Stimulated activated CD4-positive, alpha-beta T cell treated with anti-CD3 and anti-CD28 coated beads, TNF-alpha, amount 100 ng/mL, for 4 hours (primary cell): ENCODE measurements around the gene ATXN3L.

Experiments
- DNase-seq, 3 experiments: peaks; one replicate each; pipeline ENCODE4 v3.0.0-alpha.2; 2020; ENCODE audit warnings: low read depth in 3 of 3

The ATXN3L gene

GRCh38 chrX:13319953-13320352 lies at the start of gene ATXN3L:
TSS of gene ATXN3L (minus strand) at chrX:13320053. CDS start at chrX:13319934, 119 bp downstream.
- DNase-seq: no peak

GRCh38 chrX:13369256-13370030 lies 49.6 kb upstream of the ATXN3L start:
- no peak for DNase-seq

- no peak for DNase-seq
Measured at GRCh38 chrX:13367950-13368349, 48.1 kb upstream of the ATXN3L start.

DNA sequence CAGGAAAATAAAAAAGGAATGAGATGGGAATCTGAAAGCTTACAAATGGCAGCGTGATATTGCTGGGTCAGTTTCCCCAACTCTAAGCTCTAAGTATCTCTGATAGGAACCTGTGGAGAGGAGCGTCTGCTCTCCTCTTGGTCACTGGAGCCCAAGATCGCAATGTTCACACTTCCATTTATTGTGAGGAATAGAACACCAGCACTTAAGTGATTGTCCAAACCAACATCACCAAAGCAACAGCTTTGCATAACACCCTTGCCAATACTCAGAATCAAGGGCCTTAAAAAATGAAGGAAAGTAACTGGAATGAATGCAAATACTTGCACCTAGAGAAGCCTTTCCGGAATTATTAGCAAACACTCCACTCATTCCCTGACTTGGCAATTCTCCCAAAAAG lies 46.8 kb upstream of the ATXN3L start:
- DNase-seq: no peak

DNA sequence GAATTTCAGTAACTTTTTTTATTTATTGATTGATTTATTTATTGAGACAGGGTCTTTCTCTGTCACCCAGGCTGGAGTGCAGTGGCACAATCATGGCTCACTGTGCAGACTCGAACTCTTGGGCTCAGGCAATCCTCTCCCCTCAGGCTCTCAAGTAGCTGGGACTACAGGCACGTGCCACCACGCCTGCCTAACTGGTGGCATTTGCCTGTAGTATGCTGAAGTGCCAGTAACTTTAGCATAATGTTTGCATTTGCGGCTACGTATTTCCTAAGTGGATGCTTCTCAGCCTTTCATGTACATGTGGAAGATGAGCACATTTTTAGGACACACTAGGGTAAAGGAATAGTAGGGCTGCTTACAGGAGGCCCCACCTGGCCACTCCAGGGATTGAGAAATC lies 45.3 kb upstream of the ATXN3L start:
- DNase-seq: no peak

DNA sequence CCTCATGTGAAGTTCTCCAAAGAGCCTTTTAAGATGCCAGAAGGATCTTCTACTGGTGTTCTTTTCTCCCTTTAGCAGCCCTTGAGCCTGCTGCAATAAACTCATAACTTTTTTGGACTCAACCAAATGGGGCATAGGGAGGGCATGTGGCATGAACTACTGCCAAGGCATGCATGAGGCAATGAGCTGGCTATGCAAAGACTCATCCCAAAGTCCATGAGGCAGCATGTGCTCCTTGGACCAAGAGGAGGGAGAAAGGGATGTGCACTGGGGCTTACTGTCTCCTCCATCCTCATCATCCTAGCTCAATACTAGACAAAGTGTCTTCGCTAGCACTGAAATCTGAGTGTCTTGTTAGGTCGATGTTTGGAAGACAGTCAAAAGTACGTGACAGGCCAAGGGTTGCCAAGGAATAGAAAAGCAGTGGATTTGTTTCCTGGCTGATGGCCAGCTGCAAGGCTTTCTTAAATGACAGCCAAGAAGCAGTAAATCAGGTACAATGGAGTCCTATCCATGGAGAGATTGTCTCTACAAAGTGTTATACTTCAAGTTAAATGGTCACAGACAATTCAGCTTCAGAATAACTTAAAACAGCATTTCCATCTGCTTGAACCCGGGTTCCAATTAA lies 44.5 kb upstream of the ATXN3L start:
- DNase-seq: no peak

GRCh38 chrX:13360146-13360545 lies 40.3 kb upstream of the ATXN3L start:
- DNase-seq: no peak

GRCh38 chrX:13357925-13358324 lies 38.1 kb upstream of the ATXN3L start:
- no peak for DNase-seq

GRCh38 chrX:13346646-13347045 lies 26.8 kb upstream of the ATXN3L start:
- DNase-seq: no peak

DNA sequence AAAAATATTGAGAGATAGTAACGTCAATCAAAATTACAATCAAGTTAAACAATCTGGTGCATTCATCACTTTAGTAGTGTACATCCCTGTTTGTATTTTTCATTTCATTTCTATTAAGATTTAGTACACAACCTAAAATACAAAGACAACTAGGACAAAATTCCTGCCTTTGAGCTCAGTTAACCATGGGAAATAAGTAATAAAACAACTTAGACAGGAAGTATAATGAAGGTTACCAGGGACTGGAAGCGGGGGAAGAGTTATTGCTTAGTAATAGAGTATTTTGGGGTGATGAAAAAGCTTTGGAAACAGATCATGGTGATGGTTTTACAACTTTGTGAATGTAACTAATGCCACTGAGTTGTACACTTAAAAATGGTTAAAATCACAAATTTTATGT lies 25.6 kb upstream of the ATXN3L start:
- DNase-seq: no peak

- DNase-seq: no peak
Measured at GRCh38 chrX:13345037-13345436, 25.2 kb upstream of the ATXN3L start.

DNA sequence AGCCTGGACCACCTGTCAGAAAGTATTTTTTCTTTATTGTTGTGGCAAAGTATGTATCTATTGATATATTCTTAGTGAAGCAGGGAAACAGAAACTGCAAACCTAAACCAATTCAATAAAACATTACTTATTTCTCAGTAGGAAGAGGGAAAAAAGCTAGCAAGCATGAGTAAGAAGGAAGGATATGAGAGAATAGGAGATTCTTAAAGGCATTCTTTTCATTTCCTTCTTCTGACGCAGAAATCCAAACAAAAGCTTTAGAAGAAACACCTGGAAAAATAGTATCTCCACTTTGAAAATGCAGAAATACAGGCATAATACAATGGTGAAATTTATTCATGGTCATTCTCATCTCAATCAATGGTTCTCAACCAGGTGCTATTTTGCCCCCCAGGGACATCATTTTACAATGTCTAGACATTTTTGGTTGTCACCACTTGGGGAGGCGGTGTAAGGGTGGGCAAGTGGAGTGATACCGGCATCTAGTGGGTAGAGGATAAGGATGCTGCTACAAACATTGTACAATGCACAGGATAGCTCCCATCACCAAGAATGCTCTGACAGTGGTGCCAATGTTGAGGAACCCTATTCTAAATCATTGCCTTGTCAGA lies 21.7 kb upstream of the ATXN3L start:
- DNase-seq: no peak

DNA sequence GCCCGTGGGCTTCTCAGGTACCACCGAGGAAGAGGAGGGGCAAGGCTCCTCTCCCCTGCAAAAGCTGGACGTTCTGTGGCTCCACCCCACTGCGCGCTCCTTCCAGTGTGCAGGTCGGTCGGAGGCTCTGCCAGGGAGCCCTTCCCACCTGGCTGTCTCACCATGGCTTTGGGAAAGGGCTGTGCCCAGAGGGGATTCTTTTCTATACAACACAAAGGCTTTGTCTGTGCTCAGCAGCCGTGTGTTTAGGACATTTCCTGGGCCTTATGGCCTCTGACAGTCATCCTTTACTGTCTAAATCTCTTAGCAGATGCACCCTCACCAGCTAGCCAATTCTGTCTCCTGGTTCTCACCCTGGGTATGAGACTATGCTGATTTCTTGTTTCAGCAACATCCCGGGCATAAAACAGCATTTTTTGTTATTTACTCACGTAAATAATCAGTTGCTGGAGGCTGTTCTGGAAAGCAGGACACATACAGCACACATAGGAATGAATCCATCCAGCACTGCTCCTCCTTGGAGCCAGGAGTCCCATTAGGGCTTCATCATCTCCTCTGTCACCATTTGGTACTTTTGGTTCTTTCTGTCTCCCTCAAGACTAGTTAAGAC lies 20.4 kb upstream of the ATXN3L start:
- DNase-seq: no peak

GRCh38 chrX:13339607-13340006 lies 19.8 kb upstream of the ATXN3L start:
- no peak for DNase-seq

DNA sequence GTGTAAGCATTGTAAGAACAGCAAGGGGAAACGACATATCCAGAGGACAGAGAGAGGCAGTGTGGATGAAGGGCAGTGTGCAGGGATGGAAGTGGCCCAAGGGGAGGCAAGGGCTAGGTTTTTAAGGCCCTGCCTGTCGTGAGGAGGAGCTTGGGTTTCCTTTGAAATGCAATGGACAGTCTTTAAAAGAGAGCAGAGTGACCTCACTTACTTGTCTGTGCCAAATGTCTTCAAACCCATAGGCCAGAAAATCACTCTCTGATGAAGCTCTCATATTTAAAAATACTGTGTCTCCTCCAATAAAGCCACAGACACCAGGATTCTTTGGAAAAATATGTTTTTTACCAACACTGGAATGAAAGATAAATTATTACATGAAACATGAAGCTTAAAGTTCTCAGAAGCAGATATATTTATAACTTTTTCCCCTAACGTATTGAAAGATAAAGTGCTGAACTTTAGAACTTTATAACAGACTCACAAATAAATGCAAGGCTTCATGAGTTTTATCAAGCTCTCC lies 19.2 kb upstream of the ATXN3L start:
- DNase-seq: no peak

DNA sequence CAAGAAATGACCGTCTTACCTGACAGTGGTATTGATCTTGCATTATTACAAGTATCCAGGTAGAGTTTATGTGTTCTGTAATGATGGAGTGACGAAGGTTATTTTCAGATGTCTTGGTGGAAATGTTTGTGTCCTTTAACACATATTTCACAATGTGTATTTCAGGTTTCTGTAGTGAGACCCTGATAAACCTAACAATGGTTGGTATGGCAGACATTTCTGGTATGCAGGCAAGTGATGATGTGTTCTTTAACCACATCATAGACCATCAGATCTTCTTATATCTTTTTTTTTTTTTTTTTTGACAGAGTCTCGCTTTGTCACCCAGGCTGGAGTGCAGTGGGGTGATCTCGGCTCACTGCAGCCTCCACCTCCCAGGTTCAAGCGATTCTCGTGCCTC lies 14.6 kb upstream of the ATXN3L start:
- no peak for DNase-seq

GRCh38 chrX:13330446-13330845 lies 10.6 kb upstream of the ATXN3L start:
- DNase-seq: no peak

DNA sequence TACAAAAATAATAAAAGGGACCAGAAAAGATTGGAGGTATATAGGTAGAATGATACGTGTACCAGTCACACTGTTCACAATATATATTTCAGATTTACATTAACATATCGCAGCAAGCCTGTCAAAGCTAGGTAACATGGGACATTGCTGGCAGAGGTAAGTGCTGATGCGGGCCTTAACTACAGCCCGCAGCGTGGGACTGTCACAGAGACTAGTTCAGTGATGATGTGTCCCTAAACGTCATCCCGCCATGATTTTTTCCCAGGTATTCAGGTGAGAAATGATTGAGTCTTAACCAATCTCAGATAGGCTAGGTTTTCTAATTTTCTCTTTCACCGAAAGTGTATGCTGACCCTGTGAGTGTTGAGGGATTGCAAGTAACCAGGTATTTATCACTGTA lies 7.8 kb upstream of the ATXN3L start:
- no peak for DNase-seq

- no peak for DNase-seq
Measured at GRCh38 chrX:13323241-13323640, 3.4 kb upstream of the ATXN3L start.

DNA sequence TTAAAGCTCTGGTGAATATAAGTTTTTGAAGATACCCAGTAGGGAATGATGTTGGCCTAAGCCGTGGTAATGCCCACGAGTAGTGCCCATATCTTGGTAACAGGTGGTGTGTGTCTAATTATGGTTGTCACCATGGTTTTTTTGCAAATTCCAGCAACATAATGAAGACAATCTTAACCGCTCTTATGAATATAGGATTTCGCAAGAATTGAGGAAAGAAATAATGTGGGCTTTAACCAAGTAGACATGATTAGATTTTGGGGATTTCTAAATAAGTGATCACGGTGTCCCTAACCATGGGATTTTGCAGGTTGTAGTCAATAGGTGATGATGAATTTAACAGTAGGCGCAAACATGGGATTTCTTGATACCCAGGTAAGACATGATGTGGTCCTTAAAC lies 2.5 kb downstream of the ATXN3L start:
- DNase-seq: no peak

DNA sequence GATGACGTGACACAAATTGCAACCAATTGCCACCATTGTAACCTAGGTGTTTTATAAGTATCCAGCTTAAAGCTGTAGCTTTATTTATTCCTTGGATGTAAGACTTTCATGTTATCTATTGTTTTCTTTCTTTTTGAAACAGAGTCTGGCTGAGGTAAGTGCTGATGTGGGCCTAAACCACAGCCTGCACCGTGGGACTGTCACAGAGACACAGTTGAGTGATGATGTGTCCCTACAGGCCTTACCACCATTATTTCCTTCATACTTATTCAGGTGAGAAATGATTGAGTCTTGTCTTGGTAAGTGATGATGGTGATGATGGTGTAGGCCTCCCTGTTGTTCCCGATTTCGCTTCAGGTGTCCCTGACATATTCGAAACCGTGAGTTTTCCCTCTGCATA lies 8.3 kb downstream of the ATXN3L start:
- no peak for DNase-seq

DNA sequence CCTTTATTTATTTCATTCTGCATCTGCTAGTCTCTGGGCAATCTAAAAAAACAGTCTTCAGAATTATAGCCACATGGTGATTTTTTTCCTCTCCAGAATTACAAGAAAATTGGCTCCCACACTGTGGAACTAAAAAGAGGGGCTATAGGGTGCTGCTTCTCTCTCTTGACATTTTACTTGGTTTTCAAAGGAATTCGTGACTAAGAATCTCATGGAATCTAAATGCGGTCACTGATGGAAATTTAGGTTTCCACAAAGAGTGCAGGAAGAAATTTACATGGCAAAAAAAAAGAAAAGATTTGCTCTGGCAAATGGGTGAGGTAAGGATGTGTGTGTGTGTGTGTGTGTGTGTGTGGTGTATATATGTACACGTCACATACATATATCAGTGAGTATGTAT lies 10.2 kb downstream of the ATXN3L start:
- DNase-seq: no peak

GRCh38 chrX:13307041-13307440 lies 12.8 kb downstream of the ATXN3L start:
- DNase-seq: no peak
